ENCODE results near the gene PACS2.

DNA sequence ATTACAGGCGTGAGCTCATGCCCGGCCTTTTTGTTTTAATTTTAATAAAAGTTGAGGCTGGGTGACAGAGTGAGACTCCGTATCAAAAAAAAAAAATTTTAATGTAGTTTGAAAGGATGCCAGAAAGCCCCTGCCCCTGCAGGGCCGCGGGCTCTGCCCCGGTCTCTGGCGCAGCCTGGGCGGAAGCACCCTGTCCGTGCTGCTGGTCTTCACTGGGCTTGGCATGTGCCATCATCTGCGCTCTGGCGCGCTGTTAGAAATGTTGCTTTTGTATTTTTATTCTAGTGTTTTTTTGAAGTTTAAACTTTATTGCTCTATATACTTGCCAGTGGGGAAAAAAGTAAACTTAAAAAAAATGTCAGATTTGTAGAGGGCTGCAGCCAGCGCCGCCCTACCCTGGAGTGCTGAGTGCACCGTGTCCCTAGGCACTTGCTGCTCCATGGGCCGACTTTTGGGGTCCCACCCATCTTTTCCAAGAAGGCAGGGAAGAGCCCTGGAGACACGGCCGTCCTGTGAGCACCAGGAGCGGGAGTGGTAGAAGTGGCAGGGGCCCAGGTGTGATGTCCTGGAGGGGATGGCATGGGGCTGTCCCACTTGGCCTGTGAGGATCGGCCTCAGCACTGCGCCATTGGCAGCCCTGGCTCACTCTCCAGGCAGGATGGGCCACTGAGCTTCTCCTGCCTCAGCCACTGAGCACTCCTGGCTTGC, 109.1 kb downstream of the PACS2 start:
- TF ChIP-seq, protein P1, sequence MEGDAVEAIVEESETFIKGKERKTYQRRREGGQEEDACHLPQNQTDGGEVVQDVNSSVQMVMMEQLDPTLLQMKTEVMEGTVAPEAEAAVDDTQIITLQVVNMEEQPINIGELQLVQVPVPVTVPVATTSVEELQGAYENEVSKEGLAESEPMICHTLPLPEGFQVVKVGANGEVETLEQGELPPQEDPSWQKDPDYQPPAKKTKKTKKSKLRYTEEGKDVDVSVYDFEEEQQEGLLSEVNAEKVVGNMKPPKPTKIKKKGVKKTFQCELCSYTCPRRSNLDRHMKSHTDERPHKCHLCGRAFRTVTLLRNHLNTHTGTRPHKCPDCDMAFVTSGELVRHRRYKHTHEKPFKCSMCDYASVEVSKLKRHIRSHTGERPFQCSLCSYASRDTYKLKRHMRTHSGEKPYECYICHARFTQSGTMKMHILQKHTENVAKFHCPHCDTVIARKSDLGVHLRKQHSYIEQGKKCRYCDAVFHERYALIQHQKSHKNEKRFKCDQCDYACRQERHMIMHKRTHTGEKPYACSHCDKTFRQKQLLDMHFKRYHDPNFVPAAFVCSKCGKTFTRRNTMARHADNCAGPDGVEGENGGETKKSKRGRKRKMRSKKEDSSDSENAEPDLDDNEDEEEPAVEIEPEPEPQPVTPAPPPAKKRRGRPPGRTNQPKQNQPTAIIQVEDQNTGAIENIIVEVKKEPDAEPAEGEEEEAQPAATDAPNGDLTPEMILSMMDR (IDR thresholded peaks at IDR 0.05) = no peak
- TF ChIP-seq EZH2phosphoT487 (IDR thresholded peaks at IDR 0.05) = no peak
